T-helper 2 cell treated with Interferon-gamma antibody and Interleukin-4, amounts not matched to agents 5 μg/mL and 100 μg/mL, for 36 hours (primary cell): ENCODE measurements around the gene FAH.
"Not testable (repeated sequence)": the region's sequence is repeated elsewhere in the genome, so short reads cannot be mapped to it uniquely, and the experiment has no call there.

Experiments used
- DNase-seq: peaks from one replicate; pipeline ENCODE4 v3.0.0; 2021; ENCODE audit warnings: low spot score
- H3K27ac Mint-ChIP-seq: one replicate; pipeline ENCODE4 v1.8.0; 2021; ENCODE audit warnings: mild to moderate bottlenecking, mixed read lengths
- H3K27me3 Mint-ChIP-seq: one replicate; pipeline ENCODE4 v1.8.0; 2021; ENCODE audit warnings: low read depth, mixed read lengths
- H3K36me3 Mint-ChIP-seq: one replicate; pipeline ENCODE4 v1.8.0; 2021; ENCODE audit warnings: low read depth, mixed read lengths
- H3K4me1 Mint-ChIP-seq: one replicate; pipeline ENCODE4 v1.8.0; 2021; ENCODE audit warnings: low read depth, mixed read lengths
- H3K4me3 Mint-ChIP-seq: one replicate; pipeline ENCODE4 v1.8.0; 2022; ENCODE audit warnings: mild to moderate bottlenecking, moderate library complexity, mixed read lengths
- H3K9me3 Mint-ChIP-seq: one replicate; pipeline ENCODE4 v1.8.0; 2021; ENCODE audit warnings: mixed read lengths

The FAH gene

GRCh38 chr15:80127911-80128310 lies 24.9 kb upstream of the FAH start:
- Mint-ChIP-seq H3K36me3 (peaks cover 31% of the 10 kb centered on the region), H3K4me1 (peaks cover 2% of the 10 kb centered on the region), H3K27me3 (no peaks in the 10 kb centered on the region), H3K27ac (no peak overlapping the region), H3K9me3 (no peaks in the 10 kb centered on the region), H3K4me3 (no peak overlapping the region)
- DNase-seq, result no peak

- H3K36me3 Mint-ChIP-seq, result peaks cover 27% of the 10 kb centered on the region
Observed at GRCh38 chr15:80132382-80132781, 20.4 kb upstream of the FAH start.

GRCh38 chr15:80136854-80137253 lies 15.9 kb upstream of the FAH start:
- Mint-ChIP-seq H3K9me3 (no peaks in the 10 kb centered on the region), H3K4me1 (no peaks in the 10 kb centered on the region), H3K27me3 (no peaks in the 10 kb centered on the region), H3K27ac (no peak overlapping the region), H3K36me3 (peaks cover 21% of the 10 kb centered on the region), H3K4me3 (no peak overlapping the region)
- DNase-seq, result no peak

More at GRCh38 chr15:80132382-80132781, 20.4 kb upstream of the FAH start:
- H3K4me3 Mint-ChIP-seq, result no peak overlapping the region
- no peaks in the 10 kb centered on the region for H3K9me3 Mint-ChIP-seq
- H3K4me1 Mint-ChIP-seq, result no peaks in the 10 kb centered on the region
- H3K27me3 Mint-ChIP-seq, result no peaks in the 10 kb centered on the region
- H3K27ac Mint-ChIP-seq, result no peak overlapping the region
- DNase-seq, result no peak

GRCh38 chr15:80138961-80139360 lies 13.8 kb upstream of the FAH start:
- peaks cover 21% of the 10 kb centered on the region for H3K36me3 Mint-ChIP-seq
- no peaks in the 10 kb centered on the region for H3K4me1 Mint-ChIP-seq
- H3K9me3 Mint-ChIP-seq, result no peaks in the 10 kb centered on the region
- DNase-seq, result no peak
- H3K27me3 Mint-ChIP-seq, result no peaks in the 10 kb centered on the region
- H3K27ac Mint-ChIP-seq, result no peak overlapping the region
- no peak overlapping the region for H3K4me3 Mint-ChIP-seq

GRCh38 chr15:80140909-80141308 lies 11.9 kb upstream of the FAH start:
- Mint-ChIP-seq H3K27me3 (peaks cover 9% of the 10 kb centered on the region), H3K4me1 (no peaks in the 10 kb centered on the region), H3K9me3 (no peaks in the 10 kb centered on the region), H3K4me3 (no peak overlapping the region), H3K27ac (no peak overlapping the region), H3K36me3 (peaks cover 12% of the 10 kb centered on the region)
- no peak for DNase-seq

GRCh38 chr15:80141916-80142598 lies 10.7 kb upstream of the FAH start:
- Mint-ChIP-seq H3K27me3 (peaks cover 17% of the 10 kb centered on the region), H3K9me3 (no peaks in the 10 kb centered on the region), H3K4me1 (no peaks in the 10 kb centered on the region), H3K27ac (no peak overlapping the region), H3K36me3 (peaks cover 7% of the 10 kb centered on the region), H3K4me3 (no peak overlapping the region)
- DNase-seq, result no peak

GRCh38 chr15:80142646-80143045 lies 10.2 kb upstream of the FAH start:
- Mint-ChIP-seq H3K27ac (no peak overlapping the region), H3K9me3 (no peaks in the 10 kb centered on the region), H3K27me3 (peaks cover 18% of the 10 kb centered on the region), H3K36me3 (peaks cover 5% of the 10 kb centered on the region), H3K4me1 (no peaks in the 10 kb centered on the region), H3K4me3 (no peak overlapping the region)
- no peak for DNase-seq

- Mint-ChIP-seq H3K27ac (no peak overlapping the region), H3K4me1 (peaks cover 29% of the 10 kb centered on the region), H3K36me3 (peaks cover 11% of the 10 kb centered on the region), H3K4me3 (no peak overlapping the region), H3K27me3 (peaks cover 16% of the 10 kb centered on the region), H3K9me3 (no peaks in the 10 kb centered on the region)
- DNase-seq, result no peak
Observed at GRCh38 chr15:80151148-80151547, 1.7 kb upstream of the FAH start.

GRCh38 chr15:80151576-80151975 lies 1.2 kb upstream of the FAH start:
- no peak for DNase-seq
- H3K4me3 Mint-ChIP-seq, result peak overlapping the region; percentile 82
- H3K9me3 Mint-ChIP-seq, result no peaks in the 10 kb centered on the region
- H3K36me3 Mint-ChIP-seq, result peaks cover 11% of the 10 kb centered on the region
- H3K27ac Mint-ChIP-seq, result no peak overlapping the region
- H3K27me3 Mint-ChIP-seq, result peaks cover 13% of the 10 kb centered on the region
- peaks cover 29% of the 10 kb centered on the region for H3K4me1 Mint-ChIP-seq

DNA sequence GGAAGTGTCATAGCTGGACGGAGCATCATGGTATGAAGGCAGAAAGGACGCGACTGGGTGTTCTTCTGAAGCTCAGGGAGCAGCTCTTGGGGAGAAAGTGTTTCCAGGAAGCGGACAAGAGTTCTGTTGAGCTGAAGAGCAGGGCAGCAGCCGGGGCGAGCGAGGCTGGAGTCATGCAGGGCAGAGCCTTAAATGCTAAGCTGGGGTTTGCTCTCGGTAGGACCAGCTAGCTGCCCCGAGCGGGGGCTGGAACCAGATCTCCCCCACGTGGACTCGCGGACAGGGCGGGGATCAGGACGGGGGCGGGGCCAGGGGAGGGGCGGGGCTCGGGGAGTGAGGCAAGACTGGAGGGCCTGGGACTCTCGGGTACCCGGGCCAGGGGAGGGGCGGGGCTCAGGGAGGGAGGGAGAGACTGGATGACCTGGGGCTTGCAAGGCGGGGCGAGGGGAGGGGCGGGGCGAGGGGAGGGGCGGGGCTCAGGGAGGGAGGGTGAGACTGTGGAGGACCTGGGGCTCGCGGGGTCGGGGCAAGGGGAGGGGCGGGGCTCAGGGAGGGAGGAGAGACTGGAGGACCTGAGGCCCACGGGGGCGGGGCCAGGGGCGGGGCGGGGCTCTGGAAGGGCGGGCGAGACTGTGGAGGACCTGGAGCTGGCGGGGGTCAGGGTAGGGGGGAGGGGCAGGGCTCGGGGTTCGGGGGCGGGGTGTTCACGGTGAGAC lies 461 bp upstream of the FAH start:
- peak; percentile 78 for DNase-seq
- Mint-ChIP-seq H3K9me3 (no peaks in the 10 kb centered on the region), H3K27me3 (peaks cover 9% of the 10 kb centered on the region), H3K36me3 (peaks cover 11% of the 10 kb centered on the region), H3K4me1 (peaks cover 29% of the 10 kb centered on the region), H3K27ac (peak overlapping the region; percentile 94), H3K4me3 (peak overlapping the region; percentile 92)

DNA sequence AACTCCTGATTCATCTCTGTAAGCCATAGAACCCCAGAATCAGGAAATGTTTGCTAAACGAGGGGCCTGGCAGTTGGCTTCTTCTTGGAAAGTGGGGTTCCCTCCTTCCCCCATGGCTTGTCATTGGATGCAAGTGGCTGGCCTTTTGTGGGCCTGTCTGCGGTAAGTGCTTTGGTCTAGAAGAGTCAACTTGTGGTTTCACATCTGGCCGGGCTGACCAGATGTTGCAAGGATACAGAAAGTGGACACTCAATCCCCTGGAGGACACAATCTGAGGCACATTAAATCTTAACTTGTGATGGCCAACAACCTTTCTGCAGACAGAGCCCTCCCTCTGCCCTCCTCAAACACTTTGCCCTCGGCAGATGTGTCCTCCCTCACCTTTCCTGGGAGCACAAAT lies 1.1 kb downstream of the FAH start:
- Mint-ChIP-seq H3K27ac (peak overlapping the region; percentile 94), H3K9me3 (no peaks in the 10 kb centered on the region), H3K36me3 (peaks cover 16% of the 10 kb centered on the region), H3K27me3 (peaks cover 2% of the 10 kb centered on the region), H3K4me3 (peak overlapping the region; percentile 92), H3K4me1 (peaks cover 29% of the 10 kb centered on the region)
- DNase-seq, result no peak

- peaks cover 2% of the 10 kb centered on the region for H3K27me3 Mint-ChIP-seq
- no peak overlapping the region for H3K27ac Mint-ChIP-seq
- H3K9me3 Mint-ChIP-seq, result no peaks in the 10 kb centered on the region
- peaks cover 18% of the 10 kb centered on the region for H3K36me3 Mint-ChIP-seq
- no peak for DNase-seq
- peak overlapping the region; percentile 92 for H3K4me3 Mint-ChIP-seq
- H3K4me1 Mint-ChIP-seq, result peaks cover 31% of the 10 kb centered on the region
Observed at GRCh38 chr15:80154336-80154735, 1.5 kb downstream of the FAH start.

- peaks cover 2% of the 10 kb centered on the region for H3K27me3 Mint-ChIP-seq
- peak overlapping the region; percentile 63 for H3K4me3 Mint-ChIP-seq
- peak overlapping the region; percentile 59 for H3K27ac Mint-ChIP-seq
- H3K9me3 Mint-ChIP-seq, result no peaks in the 10 kb centered on the region
- peaks cover 36% of the 10 kb centered on the region for H3K4me1 Mint-ChIP-seq
- H3K36me3 Mint-ChIP-seq, result peaks cover 24% of the 10 kb centered on the region
- DNase-seq, result no peak
Observed at GRCh38 chr15:80155001-80155377, 2.2 kb downstream of the FAH start.

DNA sequence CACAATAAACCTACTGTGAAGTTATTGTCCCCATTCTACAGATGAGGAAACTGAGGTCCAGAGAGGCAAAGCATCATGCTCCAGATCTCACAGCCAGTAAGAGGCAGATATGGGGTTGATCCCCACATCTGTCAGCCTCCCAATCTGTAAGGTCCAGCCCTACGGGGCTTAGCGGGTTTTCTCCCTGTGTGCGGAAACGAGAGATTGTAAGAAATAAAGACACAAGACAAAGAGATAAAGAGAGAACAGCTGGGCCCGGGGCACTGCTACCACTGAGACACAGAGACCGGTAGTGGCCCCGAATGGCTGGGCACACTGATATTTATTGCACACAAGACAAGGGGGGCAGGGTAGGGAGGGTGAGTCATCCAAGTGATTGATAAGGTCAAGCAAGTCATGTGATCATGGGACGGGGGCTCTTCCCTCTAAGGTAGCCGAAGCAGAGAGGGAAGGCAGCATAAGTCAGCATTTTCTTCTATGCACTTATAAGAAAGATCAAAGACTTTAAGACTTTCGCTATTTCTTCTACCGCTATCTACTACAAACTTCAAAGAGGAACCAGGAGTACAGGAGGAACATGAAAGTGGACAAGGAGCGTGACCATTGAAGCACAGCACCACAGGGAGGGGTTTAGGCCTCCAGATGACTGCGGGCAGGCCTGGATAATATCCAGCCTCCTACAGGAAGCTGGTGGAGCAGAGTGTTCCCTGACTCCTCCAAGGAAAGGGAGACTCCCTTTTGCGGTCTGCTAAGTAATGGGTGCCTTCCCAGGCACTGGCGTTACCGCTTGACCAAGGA lies 2.8 kb downstream of the FAH start:
- H3K9me3 Mint-ChIP-seq, result not testable (repeated sequence)
- H3K4me3 Mint-ChIP-seq, result peak overlapping the region; percentile 63
- H3K4me1 Mint-ChIP-seq, result peaks cover 42% of the 10 kb centered on the region

More for the DNA sequence above, 2.8 kb downstream of the FAH start:
- not testable (repeated sequence) for H3K27ac Mint-ChIP-seq, H3K27me3 Mint-ChIP-seq, DNase-seq
- H3K36me3 Mint-ChIP-seq, result peaks cover 28% of the 10 kb centered on the region
